Ishikawa (cell line): ENCODE data around the gene RAB17.

Experiments used
- CEBPB ChIP-seq: IDR thresholded peaks from 2 replicates; pipeline ENCODE4 v1.6.1; 2012
- CREB1 ChIP-seq: IDR thresholded peaks from 2 replicates; pipeline ENCODE4 v1.6.1; 2012; ENCODE audit warnings: low read depth
- EGR1 ChIP-seq: IDR thresholded peaks from 2 replicates; pipeline ENCODE4 v1.6.1; 2012
- EP300 ChIP-seq: IDR thresholded peaks from 2 replicates; pipeline ENCODE4 v1.6.1; 2012; ENCODE audit warnings: borderline replicate concordance
- FOXM1 ChIP-seq: IDR thresholded peaks from 2 replicates; pipeline ENCODE4 v1.6.1; 2012; ENCODE audit warnings: low read depth, borderline replicate concordance
- MAX ChIP-seq: IDR thresholded peaks from 2 replicates; pipeline ENCODE4 v1.6.1; 2012
- NFIC ChIP-seq: IDR thresholded peaks from 2 replicates; pipeline ENCODE4 v1.6.1; 2012
- RAD21 ChIP-seq: IDR thresholded peaks from 2 replicates; pipeline ENCODE4 v1.6.1; 2012; ENCODE audit warnings: low read depth
- REST ChIP-seq: IDR thresholded peaks from 2 replicates; pipeline ENCODE4 v1.6.1; 2012; ENCODE audit warnings: low read depth, mild to moderate bottlenecking
- TAF1 ChIP-seq: IDR thresholded peaks from 2 replicates; pipeline ENCODE4 v1.6.1; 2012; ENCODE audit warnings: low read depth, mild to moderate bottlenecking
- TCF12 ChIP-seq: IDR thresholded peaks from 2 replicates; pipeline ENCODE4 v1.6.1; 2012; ENCODE audit warnings: low read depth
- TEAD4 ChIP-seq: IDR thresholded peaks from 2 replicates; pipeline ENCODE4 v1.6.1; 2012
- USF1 ChIP-seq: IDR thresholded peaks from 2 replicates; pipeline ENCODE4 v1.6.1; 2012
- YY1 ChIP-seq: IDR thresholded peaks from 2 replicates; pipeline ENCODE4 v1.6.1; 2012; ENCODE audit warnings: low read depth
- ZBTB7A ChIP-seq: IDR thresholded peaks from 2 replicates; pipeline ENCODE4 v1.6.1; 2012; ENCODE audit warnings: low read depth

Gene RAB17

GRCh38 chr2:237539681-237540080 lies 50.9 kb downstream of the RAB17 start:
- TF ChIP-seq MAX (no peak), CEBPB (no peak), NFIC (no peak), ZBTB7A (no peak), TAF1 (no peak), TCF12 (no peak), TEAD4 (no peak), YY1 (no peak), USF1 (no peak), EGR1 (no peak), EP300 (no peak), CREB1 (no peak), RAD21 (no peak), REST (no peak), FOXM1 (no peak)

GRCh38 chr2:237538901-237539300 lies 51.6 kb downstream of the RAB17 start:
- no peak for TF ChIP-seq TAF1
- TF ChIP-seq RAD21, result no peak
- TF ChIP-seq MAX, result no peak
- no peak for TF ChIP-seq TEAD4
- no peak for TF ChIP-seq TCF12
- no peak for TF ChIP-seq FOXM1
- TF ChIP-seq EGR1, result no peak
- TF ChIP-seq NFIC, result no peak

- no peak for TF ChIP-seq REST
- TF ChIP-seq TCF12, result no peak
- no peak for TF ChIP-seq MAX
- no peak for TF ChIP-seq USF1
- TF ChIP-seq ZBTB7A, result no peak
- TF ChIP-seq EGR1, result no peak
- TF ChIP-seq TEAD4, result no peak
- no peak for TF ChIP-seq TAF1
- TF ChIP-seq FOXM1, result no peak
- TF ChIP-seq CREB1, result no peak
- TF ChIP-seq EP300, result no peak
- TF ChIP-seq RAD21, result no peak
- TF ChIP-seq CEBPB, result no peak
- TF ChIP-seq YY1, result no peak
- no peak for TF ChIP-seq NFIC
Observed at GRCh38 chr2:237538001-237538720, 52.4 kb downstream of the RAB17 start.

- TF ChIP-seq NFIC (no peak), TAF1 (no peak), ZBTB7A (no peak), EP300 (no peak), YY1 (no peak), MAX (no peak), CREB1 (no peak)
Observed at GRCh38 chr2:237536617-237537016, 53.9 kb downstream of the RAB17 start.

GRCh38 chr2:237536083-237536415 lies 54.5 kb downstream of the RAB17 start:
- TF ChIP-seq EP300, result no peak
- no peak for TF ChIP-seq FOXM1
